Activated CD4-positive, alpha-beta T cell treated with anti-CD3 and anti-CD28 coated beads, Interleukin-2, amount 10 ng/mL, durations not matched to agents 7 days and 5 days (primary cell): Measurements from ENCODE around the gene METAP1. TPM values are rescaled to one million over a fixed set of nuclear protein-coding genes. Genes with fewer than 3 reads are reported as not detected.

Experiments used
- CTCF ChIA-PET: fragments of 350-600 bp; sonication (Branson Sonifier 250); formaldehyde crosslinking; loops from one replicate; lab custom pipeline; 2021; ENCODE audit warnings: antibody characterized with exemption; lab: Charles Lee
- POLR2A ChIA-PET: fragments of 350-600 bp; sonication (Branson Sonifier 250); formaldehyde crosslinking; loops from one replicate; lab custom pipeline; 2021; ENCODE audit warnings: antibody characterized with exemption; lab: Charles Lee
- DNase-seq: peaks from one replicate; pipeline ENCODE4 v3.0.0-alpha.2; 2020
- H3K27ac Mint-ChIP-seq: one replicate; pipeline ENCODE4 v1.8.0; 2021; ENCODE audit warnings: mild to moderate bottlenecking, moderate library complexity, mixed read lengths
- H3K27me3 Mint-ChIP-seq: one replicate; pipeline ENCODE4 v1.8.0; 2021; ENCODE audit warnings: mixed read lengths
- H3K36me3 Mint-ChIP-seq: one replicate; pipeline ENCODE4 v1.8.0; 2021; ENCODE audit warnings: low read depth, mixed read lengths
- H3K4me1 Mint-ChIP-seq: one replicate; pipeline ENCODE4 v1.8.0; 2021; ENCODE audit warnings: mixed read lengths
- H3K4me3 Mint-ChIP-seq: one replicate; pipeline ENCODE4 v1.8.0; 2021; ENCODE audit warnings: mild to moderate bottlenecking, moderate library complexity, mixed read lengths
- H3K9me3 Mint-ChIP-seq: one replicate; pipeline ENCODE4 v1.8.0; 2021; ENCODE audit warnings: mixed read lengths
- total RNA-seq, 2 experiments: library from RNA; stranded (reverse); gene quantifications; one replicate each; pipeline ENCODE4 v1.2.3, GENCODE V29; 2021

METAP1 gene
- total RNA-seq, 2 experiments from 2014 or later = 49.2 to 59.7 TPM

DNA sequence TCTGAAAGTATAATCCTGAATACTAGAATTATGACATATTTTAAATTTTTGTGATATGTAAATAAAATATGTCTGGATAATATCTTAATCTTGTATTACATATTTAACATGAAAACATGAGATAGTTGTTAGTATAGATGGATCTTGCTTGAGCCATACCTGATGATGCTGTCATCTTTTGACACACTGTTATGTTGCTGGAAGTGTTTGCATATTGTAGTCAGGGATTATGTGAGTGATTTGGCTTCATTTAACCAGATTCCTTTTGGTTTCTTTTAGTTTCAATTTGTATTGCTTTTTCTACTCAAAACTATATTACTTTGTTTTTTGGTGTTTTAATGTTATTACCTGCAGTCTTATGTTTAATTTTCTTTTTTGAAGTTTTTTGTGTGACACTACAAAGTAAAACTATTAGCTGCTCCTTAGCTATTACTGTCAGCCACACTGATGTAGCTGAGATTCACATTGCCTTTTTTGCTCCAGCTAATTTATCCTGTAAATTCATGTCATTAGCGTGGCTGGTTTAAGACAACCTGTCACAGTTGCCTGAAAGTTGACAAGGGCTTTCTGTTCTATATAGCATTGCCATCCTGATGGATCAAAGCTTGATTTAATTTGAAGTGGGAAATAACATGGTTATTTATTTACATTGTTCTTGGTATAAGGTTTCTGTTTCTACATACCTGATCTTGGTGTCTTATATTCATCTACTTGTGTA lies 33.7 kb downstream of the METAP1 start:
- peaks cover 21% of the 10 kb centered on the region for H3K4me1 Mint-ChIP-seq
- no peak overlapping the region for H3K27ac Mint-ChIP-seq
- peaks cover 30% of the 10 kb centered on the region for H3K36me3 Mint-ChIP-seq
- DNase-seq = no peak
- H3K9me3 Mint-ChIP-seq = peaks cover 3% of the 10 kb centered on the region
- no peaks in the 10 kb centered on the region for H3K27me3 Mint-ChIP-seq
- ChIA-PET CTCF (interaction anchor here (1.1 to 1.6 kb wide), 3 partner anchors 11 to 33 kb away, joined by 3 to 4 read pairs (median 4); partner anchors contain the start of gene METAP1), POLR2A (no interaction called here)
- no peak overlapping the region for H3K4me3 Mint-ChIP-seq

GRCh38 chr4:99029852-99030251 lies 34.3 kb downstream of the METAP1 start:
- peaks cover 36% of the 10 kb centered on the region for H3K36me3 Mint-ChIP-seq
- H3K4me3 Mint-ChIP-seq = no peak overlapping the region
- ChIA-PET POLR2A (no interaction called here), CTCF (interaction anchor here (1.1 to 1.6 kb wide), 3 partner anchors 10 to 34 kb away, joined by 3 to 4 read pairs (median 4); partner anchors contain the start of gene METAP1)
- H3K9me3 Mint-ChIP-seq = peaks cover 3% of the 10 kb centered on the region
- DNase-seq = no peak
- H3K27ac Mint-ChIP-seq = no peak overlapping the region
- no peaks in the 10 kb centered on the region for H3K27me3 Mint-ChIP-seq
- peaks cover 15% of the 10 kb centered on the region for H3K4me1 Mint-ChIP-seq

- peaks cover 13% of the 10 kb centered on the region for H3K9me3 Mint-ChIP-seq
- H3K4me1 Mint-ChIP-seq = peaks cover 15% of the 10 kb centered on the region
- H3K27me3 Mint-ChIP-seq = no peaks in the 10 kb centered on the region
- DNase-seq = no peak
- CTCF ChIA-PET = no interaction called here
- POLR2A ChIA-PET = interaction anchor here (0.6 kb wide), 1 partner anchor 22 kb away, joined by 7 read pairs; no protein-coding TSS in a partner anchor
- H3K27ac Mint-ChIP-seq = no peak overlapping the region
- H3K36me3 Mint-ChIP-seq = peaks cover 69% of the 10 kb centered on the region
- no peak overlapping the region for H3K4me3 Mint-ChIP-seq
These were observed 38.4 kb downstream of the METAP1 start for GRCh38 chr4:99033956-99034355.

GRCh38 chr4:99038213-99038612 lies 42.7 kb downstream of the METAP1 start:
- H3K36me3 Mint-ChIP-seq = peaks cover 70% of the 10 kb centered on the region
- H3K27ac Mint-ChIP-seq = no peak overlapping the region
- H3K4me1 Mint-ChIP-seq = peaks cover 13% of the 10 kb centered on the region
- H3K27me3 Mint-ChIP-seq = no peaks in the 10 kb centered on the region
- DNase-seq = no peak
- ChIA-PET CTCF (no interaction called here), POLR2A (no interaction called here)
- H3K4me3 Mint-ChIP-seq = no peak overlapping the region
- peaks cover 17% of the 10 kb centered on the region for H3K9me3 Mint-ChIP-seq

- peak; percentile 13 for DNase-seq
- peaks cover 12% of the 10 kb centered on the region for H3K9me3 Mint-ChIP-seq
- peaks cover 69% of the 10 kb centered on the region for H3K36me3 Mint-ChIP-seq
- H3K27ac Mint-ChIP-seq = peak overlapping the region; percentile 83
- POLR2A ChIA-PET = interaction anchor here (0.5 to 0.6 kb wide), 2 partner anchors 10 to 355 kb away, joined by 3 to 5 read pairs; no protein-coding TSS in a partner anchor
- peak overlapping the region; percentile 35 for H3K4me3 Mint-ChIP-seq
- no peaks in the 10 kb centered on the region for H3K27me3 Mint-ChIP-seq
- H3K4me1 Mint-ChIP-seq = peaks cover 17% of the 10 kb centered on the region
- CTCF ChIA-PET = interaction anchor here (0.7 to 1.7 kb wide), 2 partner anchors 13 to 48 kb away, joined by 3 to 7 read pairs; partner anchors contain the start of gene METAP1
These were observed 47.8 kb downstream of the METAP1 start for GRCh38 chr4:99043346-99043745.

DNA sequence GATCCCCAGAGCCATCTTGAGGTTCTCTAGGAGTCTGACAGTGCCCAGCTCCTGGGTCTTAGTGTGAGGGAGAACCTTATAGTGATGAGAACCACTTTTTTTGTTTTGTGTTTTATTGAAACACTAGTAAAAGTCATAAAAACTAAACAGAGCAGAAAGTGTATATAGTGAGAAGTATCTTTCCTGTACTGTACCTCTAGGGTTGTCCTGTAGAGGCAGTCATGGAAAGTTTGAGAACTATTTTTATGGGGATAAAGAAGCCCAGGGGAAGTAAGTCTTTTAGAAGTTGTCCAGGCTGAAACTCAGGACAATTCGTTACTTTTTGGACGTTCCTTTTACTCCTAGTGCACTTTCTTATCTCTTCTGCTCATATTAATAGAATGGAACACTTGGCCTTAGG lies 52.2 kb downstream of the METAP1 start:
- Mint-ChIP-seq H3K36me3 (peaks cover 75% of the 10 kb centered on the region), H3K27ac (peak overlapping the region; percentile 26), H3K9me3 (peaks cover 8% of the 10 kb centered on the region)

GRCh38 chr4:99052902-99053301 lies 57.4 kb downstream of the METAP1 start:
- no peak for DNase-seq
- H3K27me3 Mint-ChIP-seq = no peaks in the 10 kb centered on the region
- ChIA-PET CTCF (interaction anchor here (1.0 to 1.1 kb wide), 2 partner anchors 58 to 124 kb away, joined by 3 read pairs; partner anchors contain the start of genes EIF4E and METAP1), POLR2A (interaction anchor here (0.7 kb wide), 1 partner anchor 9 kb away, joined by 3 read pairs; no protein-coding TSS in a partner anchor)
- H3K9me3 Mint-ChIP-seq = peaks cover 2% of the 10 kb centered on the region
- peaks cover 53% of the 10 kb centered on the region for H3K4me1 Mint-ChIP-seq
- H3K4me3 Mint-ChIP-seq = no peak overlapping the region
- peaks cover 56% of the 10 kb centered on the region for H3K36me3 Mint-ChIP-seq
- peak overlapping the region; percentile 9 for H3K27ac Mint-ChIP-seq

More for the DNA sequence above, 52.2 kb downstream of the METAP1 start:
- Mint-ChIP-seq H3K4me3 (no peak overlapping the region), H3K4me1 (peaks cover 31% of the 10 kb centered on the region), H3K27me3 (no peaks in the 10 kb centered on the region)
- DNase-seq = no peak
- ChIA-PET POLR2A (no interaction called here), CTCF (interaction anchor here (0.9 to 1.5 kb wide), 2 partner anchors 9 to 39 kb away, joined by 3 to 4 read pairs; no protein-coding TSS in a partner anchor)

- ChIA-PET CTCF (interaction anchor here (0.6 to 1.0 kb wide), 2 partner anchors 15 to 587 kb away, joined by 3 to 5 read pairs; no protein-coding TSS in a partner anchor), POLR2A (no interaction called here)
- peaks cover 53% of the 10 kb centered on the region for H3K4me1 Mint-ChIP-seq
- H3K27ac Mint-ChIP-seq = peak overlapping the region; percentile 65
- peaks cover 50% of the 10 kb centered on the region for H3K36me3 Mint-ChIP-seq
- DNase-seq = no peak
- H3K9me3 Mint-ChIP-seq = peaks cover 2% of the 10 kb centered on the region
- H3K27me3 Mint-ChIP-seq = no peaks in the 10 kb centered on the region
- H3K4me3 Mint-ChIP-seq = no peak overlapping the region
These were observed 59.0 kb downstream of the METAP1 start for GRCh38 chr4:99054428-99054994.

GRCh38 chr4:99058228-99058627 lies 62.7 kb downstream of the METAP1 start:
- ChIA-PET CTCF (interaction anchor here (1.0 to 1.2 kb wide), 2 partner anchors 12 to 63 kb away, joined by 3 to 7 read pairs; partner anchors contain the start of gene METAP1), POLR2A (no interaction called here)
- H3K36me3 Mint-ChIP-seq = peaks cover 50% of the 10 kb centered on the region
- no peaks in the 10 kb centered on the region for H3K27me3 Mint-ChIP-seq
- no peak for DNase-seq
- H3K27ac Mint-ChIP-seq = no peak overlapping the region
- no peak overlapping the region for H3K4me3 Mint-ChIP-seq
- peaks cover 33% of the 10 kb centered on the region for H3K4me1 Mint-ChIP-seq
- H3K9me3 Mint-ChIP-seq = no peaks in the 10 kb centered on the region

DNA sequence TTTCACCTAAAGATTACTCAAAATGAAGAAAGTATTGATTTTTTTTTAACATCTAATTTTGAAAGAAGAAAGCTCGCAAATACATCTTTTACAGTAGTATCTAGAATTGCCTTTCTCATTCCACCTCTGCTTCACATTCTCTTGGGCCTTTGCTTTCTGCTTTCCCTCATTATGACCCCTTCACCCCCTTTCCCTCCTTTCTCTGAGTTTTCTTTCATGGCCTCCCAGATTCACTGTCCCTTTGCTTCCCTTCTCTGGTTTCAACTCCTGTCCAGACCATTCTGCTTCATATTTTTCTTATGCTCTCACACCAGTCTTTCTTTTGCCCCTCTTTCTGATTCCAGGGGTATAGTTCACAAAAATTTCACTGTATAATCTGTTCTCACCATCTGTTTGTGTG lies 64.0 kb downstream of the METAP1 start:
- CTCF ChIA-PET = no interaction called here
- Mint-ChIP-seq H3K9me3 (no peaks in the 10 kb centered on the region), H3K27me3 (no peaks in the 10 kb centered on the region), H3K4me1 (peaks cover 21% of the 10 kb centered on the region), H3K36me3 (peaks cover 50% of the 10 kb centered on the region), H3K4me3 (no peak overlapping the region), H3K27ac (no peak overlapping the region)
- POLR2A ChIA-PET = no interaction called here
- no peak for DNase-seq

- Mint-ChIP-seq H3K4me3 (no peak overlapping the region), H3K27ac (no peak overlapping the region), H3K27me3 (no peaks in the 10 kb centered on the region), H3K36me3 (peaks cover 58% of the 10 kb centered on the region), H3K9me3 (no peaks in the 10 kb centered on the region), H3K4me1 (peaks cover 7% of the 10 kb centered on the region)
- CTCF ChIA-PET = no interaction called here
- POLR2A ChIA-PET = no interaction called here
- DNase-seq = no peak
These were observed 65.7 kb downstream of the METAP1 start for GRCh38 chr4:99061048-99061700.

DNA sequence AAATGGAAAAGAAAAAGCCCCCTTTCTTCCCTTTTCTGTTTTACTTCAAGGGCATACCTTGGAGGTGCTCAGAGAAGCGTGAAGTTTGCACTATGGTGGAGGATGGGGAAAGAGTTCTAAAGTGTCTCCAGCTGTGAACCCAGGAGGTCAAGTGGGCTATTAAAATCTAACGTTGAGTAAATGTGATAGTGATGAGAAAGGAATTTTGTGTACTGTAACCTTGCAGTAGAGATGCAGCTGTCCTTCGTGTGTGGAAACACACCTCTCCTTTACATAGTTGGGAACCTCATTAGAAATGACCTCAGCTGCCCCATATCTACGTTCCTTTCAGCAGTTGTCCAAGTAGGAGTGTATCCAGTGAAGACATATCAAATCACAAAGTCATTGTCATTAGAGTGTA lies 66.6 kb downstream of the METAP1 start:
- peaks cover 61% of the 10 kb centered on the region for H3K36me3 Mint-ChIP-seq
- H3K4me3 Mint-ChIP-seq = no peak overlapping the region
- H3K4me1 Mint-ChIP-seq = peaks cover 6% of the 10 kb centered on the region
- no peak for DNase-seq
- ChIA-PET CTCF (no interaction called here), POLR2A (no interaction called here)
- H3K27me3 Mint-ChIP-seq = no peaks in the 10 kb centered on the region
- no peaks in the 10 kb centered on the region for H3K9me3 Mint-ChIP-seq
- no peak overlapping the region for H3K27ac Mint-ChIP-seq
